T-cell (primary cell): ENCODE data around the gene PES1. TPM values are rescaled to one million over a fixed set of nuclear protein-coding genes. Genes with fewer than 3 reads are reported as not detected.

Experiments used
- ATAC-seq, 4 experiments: fragments of 200-7000 bp in 3 of 4; fragments of 150-1000 bp in 1 of 4; cut with Tn5 transposase; replicated peaks in 1 of 4; 1 replicate in 3 of 4; 2 replicates in 1 of 4; pipeline ENCODE4 v1.10.0; 2021; ENCODE audit warnings: moderate library complexity in 3 of 4, mild to moderate bottlenecking in 2 of 4, moderate number of reproducible peaks in 1 of 4
- CTCF ChIA-PET, 2 donors: fragments of 300-600 bp; sonication (Branson Sonifier 250); formaldehyde crosslinking; loops; one replicate each; lab custom pipeline; 2022; ENCODE audit warnings: antibody characterized with exemption in 2 of 2; lab: Charles Lee
- POLR2A ChIA-PET, 2 donors: fragments of 300-600 bp; sonication (Branson Sonifier 250); formaldehyde crosslinking; loops; one replicate each; lab custom pipeline; 2022; ENCODE audit warnings: antibody characterized with exemption in 2 of 2; lab: Charles Lee
- DNase-seq, 35 experiments: peaks; one replicate each; pipeline versions ENCODE4 v3.0.0 to v3.0.0-alpha.2; 2013 to 2023
- H3K27ac ChIP-seq: one replicate; pipeline ENCODE4 v1.5.1; 2013; ENCODE audit warnings: low read length
- H3K27me3 ChIP-seq, 2 experiments: replicated peaks in 1 of 2; 1 replicate in 1 of 2; 2 replicates in 1 of 2; pipeline versions ENCODE4 v1.6.1 to v1.7.0; 2013; ENCODE audit warnings: low read length in 1 of 2, mixed read lengths in 1 of 2; ENCODE audit not compliant: control insufficient read depth in 2 of 2, insufficient read depth in 2 of 2; ENCODE audit errors: extremely low read depth in 1 of 2
- H3K36me3 ChIP-seq, 2 donors: 1 replicate in 1 of 2; 2 replicates in 1 of 2; pipeline versions ENCODE4 v1.6.1 to v1.7.0; 2013; ENCODE audit warnings: low read length in 1 of 2; ENCODE audit not compliant: control insufficient read depth in 2 of 2, insufficient read depth in 1 of 2; ENCODE audit errors: extremely low read depth in 1 of 2
- H3K4me1 ChIP-seq, 2 experiments: 1 replicate in 1 of 2; 2 replicates in 1 of 2; pipeline versions ENCODE4 v1.6.1 to v1.7.0; 2013; ENCODE audit warnings: low read length in 2 of 2, mixed read lengths in 1 of 2; ENCODE audit not compliant: insufficient read depth in 2 of 2, control insufficient read depth in 1 of 2; ENCODE audit errors: extremely low read depth in 1 of 2
- H3K4me3 ChIP-seq, 2 donors: 1 replicate in 1 of 2; 2 replicates in 1 of 2; pipeline versions ENCODE4 v1.5.1 to v1.7.0; 2013; ENCODE audit warnings: mild to moderate bottlenecking in 2 of 2, low read length in 1 of 2, moderate library complexity in 1 of 2; ENCODE audit not compliant: control insufficient read depth in 1 of 2; ENCODE audit errors: extremely low read depth in 1 of 2
- H3K9me3 ChIP-seq: 2 replicates; pipeline ENCODE4 v1.7.0; 2013
- H3K27ac Mint-ChIP-seq, 2 donors: one replicate each; pipeline ENCODE4 v1.8.0; 2020 to 2021; ENCODE audit warnings: mild to moderate bottlenecking in 2 of 2, mixed read lengths in 2 of 2
- H3K27me3 Mint-ChIP-seq, 2 donors: one replicate each; pipeline ENCODE4 v1.8.0; 2021 to 2022; ENCODE audit warnings: mixed read lengths in 2 of 2
- H3K36me3 Mint-ChIP-seq: one replicate; pipeline ENCODE4 v1.8.0; 2021; ENCODE audit warnings: mixed read lengths
- H3K4me1 Mint-ChIP-seq, 3 donors: one replicate each; pipeline ENCODE4 v1.8.0; 2020 to 2022; ENCODE audit warnings: mixed read lengths in 3 of 3, mild to moderate bottlenecking in 1 of 3
- H3K4me3 Mint-ChIP-seq, 3 donors: one replicate each; pipeline ENCODE4 v1.8.0; 2020 to 2022; ENCODE audit warnings: mild to moderate bottlenecking in 3 of 3, mixed read lengths in 3 of 3, moderate library complexity in 3 of 3
- H3K9me3 Mint-ChIP-seq, 3 donors: one replicate each; pipeline ENCODE4 v1.8.0; 2020 to 2022; ENCODE audit warnings: mixed read lengths in 3 of 3
- WGBS: methylation state at CpG from one replicate; pipeline ENCODE4 v1.1.5; 2013; ENCODE audit warnings: missing lambda C conversion rate; ENCODE audit not compliant: insufficient coverage; 5-methylcytosine and 5-hydroxymethylcytosine counted together
- total RNA-seq, 35 experiments: library from RNA in 6 of 35; stranded (reverse) in 6 of 35; fragments of 120-200 nt in 1 of 35; gene quantifications; one replicate each; pipeline versions ENCODE4 v1.2.1 to v1.2.4 and lab custom pipeline; 2013 to 2026

Gene PES1
- total RNA-seq (10 to 100 TPM; 36.0 to 66.2 (median 63.1) TPM), total RNA-seq (lab: John Stamatoyannopoulos, UW) (39.5 to 371 (median 70.2) reads per million in 29 experiments)
- total RNA-seq (2013) = 32.6 TPM

DNA sequence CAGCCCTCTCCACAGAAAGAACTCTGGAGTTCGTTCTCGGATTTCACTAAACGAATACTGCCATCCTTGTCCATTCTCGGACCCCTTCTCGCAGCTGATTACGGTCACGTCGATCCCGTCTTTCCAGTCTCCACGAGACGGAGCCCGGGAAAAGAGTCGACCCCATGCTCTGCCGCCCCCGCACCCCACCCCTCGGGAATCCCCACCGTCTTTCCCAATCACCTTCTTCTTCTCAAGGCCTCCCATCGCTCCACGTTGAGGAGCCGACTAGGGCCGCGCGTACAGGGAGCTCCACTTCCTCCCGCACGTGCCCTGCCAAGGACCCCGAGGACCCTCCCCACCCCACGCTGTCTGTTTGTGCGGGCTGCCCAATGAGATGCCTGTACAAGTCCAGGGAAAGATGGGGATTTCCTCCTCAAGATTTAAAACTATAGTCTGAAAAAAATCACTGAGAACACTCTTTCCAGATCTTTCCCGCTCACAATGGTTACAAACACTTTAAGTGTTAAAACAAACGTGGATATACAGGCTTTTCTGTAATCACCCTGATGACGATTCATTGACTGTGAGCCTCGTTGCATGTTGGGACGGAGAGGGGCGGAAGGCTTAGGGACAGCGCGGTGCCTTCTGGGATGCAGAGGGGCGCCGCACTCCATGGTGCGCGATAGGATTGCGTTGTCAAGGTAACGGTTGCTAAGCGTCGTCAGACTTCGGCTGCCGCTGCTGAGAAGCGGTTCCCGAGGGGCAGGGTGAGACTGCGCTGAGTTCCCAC is at the start of gene PES1:
TSS of gene PES1 (minus strand) at position 323 of the 772 bp plus-strand sequence. CDS start at position 246, 77 bp downstream.
- H3K27ac Mint-ChIP-seq = no peak within 1 kb of the TSS
- CTCF ChIA-PET = interaction anchor here in 1 of 2 donors (0.7 to 1.7 kb wide), 3 partner anchors 9 to 328 kb away, joined by 3 to 5 read pairs (median 3); no protein-coding TSS in a partner anchor
- H3K4me3 ChIP-seq = peak within 1 kb of the TSS; percentile 72 to 96

DNA sequence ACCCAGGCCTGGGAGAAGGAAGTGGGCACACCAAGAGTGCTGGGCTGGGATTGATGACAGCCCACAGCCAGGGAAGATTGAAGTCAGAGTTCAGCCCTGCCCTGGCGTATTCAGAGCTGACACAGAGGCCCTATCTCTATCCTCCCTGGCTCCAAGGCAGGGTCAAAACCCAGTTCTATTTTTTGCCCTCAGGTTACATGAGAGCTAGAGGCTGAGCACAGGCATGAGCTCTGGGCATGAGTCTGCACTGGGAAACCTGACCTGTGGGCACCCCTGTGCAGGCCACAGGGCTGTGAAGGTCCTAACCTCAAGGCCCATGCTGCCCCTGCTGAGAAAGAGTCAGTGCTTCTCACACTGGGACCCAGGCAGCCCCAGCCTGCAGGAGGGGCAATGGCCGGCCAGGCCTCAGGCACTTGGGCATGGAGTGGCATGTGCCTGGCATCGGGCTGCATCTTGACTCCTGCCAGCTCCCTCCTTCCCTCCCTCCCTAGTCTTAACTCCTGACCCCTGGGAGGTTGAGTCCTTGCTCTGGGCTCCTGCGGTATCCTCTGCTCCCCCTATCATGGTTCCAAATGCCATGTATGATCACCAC is 49.2 kb upstream of the PES1 start:
- H3K9me3 Mint-ChIP-seq = peaks cover 0 to 4% (median 0%) of the 10 kb centered on the region in 3 donors
- H3K9me3 ChIP-seq = no peaks in the 10 kb centered on the region
- ATAC-seq = no peak
- no peak for DNase-seq
- 100% methylated on average over 4 of the region's 4 CpGs for WGBS
- peaks cover 0 to 19% of the 10 kb centered on the region in 2 experiments for H3K4me1 ChIP-seq
- no peaks in the 10 kb centered on the region for H3K27me3 ChIP-seq
- H3K36me3 Mint-ChIP-seq = peaks cover 4% of the 10 kb centered on the region
- no peak overlapping the region for H3K27ac ChIP-seq
- no peak overlapping the region for H3K4me3 Mint-ChIP-seq
- H3K4me1 Mint-ChIP-seq = peaks cover 15 to 21% (median 21%) of the 10 kb centered on the region in 3 donors
- H3K27ac Mint-ChIP-seq = no peak overlapping the region
- H3K36me3 ChIP-seq = no peaks in the 10 kb centered on the region
- H3K4me3 ChIP-seq = no peak overlapping the region
- no peaks in the 10 kb centered on the region for H3K27me3 Mint-ChIP-seq
- ChIA-PET POLR2A (no interaction called here), CTCF (no interaction called here)

More for the DNA sequence above, at the start of gene PES1:
- Mint-ChIP-seq H3K9me3 (no peaks in the 10 kb centered on the region), H3K4me3 (no peak within 1 kb of the TSS), H3K36me3 (peaks cover 25% of the 10 kb centered on the region), H3K4me1 (no peaks in the 10 kb centered on the region), H3K27me3 (peaks cover 0 to 2% of the 10 kb centered on the region in 2 donors)
- Histone ChIP-seq H3K9me3 (no peaks in the 10 kb centered on the region), H3K36me3 (peaks cover 11 to 26% of the 10 kb centered on the region in 2 donors), H3K27me3 (peaks cover 0 to 11% of the 10 kb centered on the region in 2 experiments), H3K27ac (peak within 1 kb of the TSS; percentile 94), H3K4me1 (peaks cover 15% of the 10 kb centered on the region in 2 experiments)
- under 1% methylated on average over 31 of the region's 49 CpGs for WGBS
- peak; percentile 84 to 100 (median 94) for DNase-seq
- POLR2A ChIA-PET = interaction anchor here in 1 of 2 donors (0.6 to 1.0 kb wide), 3 partner anchors 203 to 377 kb away, joined by 3 to 4 read pairs (median 3); partner anchors contain the start of gene MORC2
- peak; percentile 98 to 99 (median 98) for ATAC-seq

DNA sequence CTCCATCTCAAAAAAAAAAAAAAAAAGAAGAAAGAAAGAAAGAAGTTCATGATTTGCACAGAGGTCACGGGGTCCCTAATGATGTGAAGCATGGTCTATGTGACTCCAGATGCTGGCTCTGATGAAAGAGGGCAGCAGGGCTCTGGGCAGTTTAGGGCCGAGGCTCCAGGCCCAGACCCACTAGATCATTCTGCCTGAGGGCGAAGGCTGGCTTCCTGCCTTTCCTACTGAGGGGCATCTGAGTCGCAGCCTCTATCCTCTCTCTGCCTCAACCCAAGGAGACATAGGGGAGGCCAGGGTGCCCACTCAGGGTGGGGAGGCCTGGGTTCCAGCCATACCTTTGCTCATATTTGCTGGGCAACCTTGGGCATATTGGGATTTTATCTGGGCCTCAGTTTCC is 48.7 kb upstream of the PES1 start:
- H3K27me3 ChIP-seq = no peaks in the 10 kb centered on the region
- Mint-ChIP-seq H3K27ac (no peak overlapping the region), H3K4me1 (peaks cover 15 to 22% (median 21%) of the 10 kb centered on the region in 3 donors), H3K9me3 (peaks cover 0 to 4% (median 0%) of the 10 kb centered on the region in 3 donors), H3K36me3 (peaks cover 4% of the 10 kb centered on the region), H3K27me3 (no peaks in the 10 kb centered on the region), H3K4me3 (no peak overlapping the region)
- no peaks in the 10 kb centered on the region for H3K9me3 ChIP-seq
- ATAC-seq (no peak), DNase-seq (no peak)
- WGBS = 100% methylated on average over 3 of the region's 4 CpGs
- peaks cover 0 to 21% of the 10 kb centered on the region in 2 experiments for H3K4me1 ChIP-seq
- POLR2A ChIA-PET = no interaction called here
- no peak overlapping the region for H3K27ac ChIP-seq
- H3K36me3 ChIP-seq = no peaks in the 10 kb centered on the region
- H3K4me3 ChIP-seq = no peak overlapping the region
- CTCF ChIA-PET = interaction anchor here in 1 of 2 donors (0.7 kb wide), 1 partner anchor 121 kb away, joined by 4 read pairs; no protein-coding TSS in a partner anchor

DNA sequence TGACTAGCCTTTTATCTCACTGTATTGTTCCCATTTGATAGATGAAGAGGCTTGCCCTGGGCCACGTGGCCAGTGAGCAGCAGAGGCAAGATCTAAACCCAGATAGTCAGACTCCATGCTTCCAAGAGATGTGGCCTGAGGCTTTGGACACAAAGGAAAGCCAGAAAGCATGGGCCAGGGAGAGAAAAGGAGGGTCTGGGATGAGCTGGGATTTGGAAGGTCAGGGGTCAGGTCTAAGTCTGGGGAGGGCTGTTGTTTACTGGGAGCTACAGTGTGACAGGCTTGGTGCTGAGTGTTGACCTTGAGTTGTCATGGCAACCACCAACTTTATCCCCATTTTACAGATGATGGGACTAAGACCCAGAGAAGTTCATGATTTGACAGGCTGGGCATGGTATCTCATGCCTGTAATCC is 46.0 kb upstream of the PES1 start:
- H3K36me3 Mint-ChIP-seq = peaks cover 4% of the 10 kb centered on the region
- ChIA-PET POLR2A (no interaction called here), CTCF (no interaction called here)
- Histone ChIP-seq H3K27ac (no peak overlapping the region), H3K27me3 (no peaks in the 10 kb centered on the region), H3K4me3 (no peak overlapping the region), H3K4me1 (peaks cover 6 to 34% of the 10 kb centered on the region in 2 experiments), H3K36me3 (no peaks in the 10 kb centered on the region), H3K9me3 (no peaks in the 10 kb centered on the region)
- H3K27ac Mint-ChIP-seq = no peak overlapping the region
- 100% methylated on average over 1 of the region's 1 CpG for WGBS
- no peak for ATAC-seq
- no peak for DNase-seq
- H3K27me3 Mint-ChIP-seq = no peaks in the 10 kb centered on the region
- peaks cover 0 to 4% (median 0%) of the 10 kb centered on the region in 3 donors for H3K9me3 Mint-ChIP-seq
- H3K4me3 Mint-ChIP-seq = peak overlapping the region; percentile 28 to 85 (median 45)
- H3K4me1 Mint-ChIP-seq = peaks cover 13 to 24% (median 20%) of the 10 kb centered on the region in 3 donors

DNA sequence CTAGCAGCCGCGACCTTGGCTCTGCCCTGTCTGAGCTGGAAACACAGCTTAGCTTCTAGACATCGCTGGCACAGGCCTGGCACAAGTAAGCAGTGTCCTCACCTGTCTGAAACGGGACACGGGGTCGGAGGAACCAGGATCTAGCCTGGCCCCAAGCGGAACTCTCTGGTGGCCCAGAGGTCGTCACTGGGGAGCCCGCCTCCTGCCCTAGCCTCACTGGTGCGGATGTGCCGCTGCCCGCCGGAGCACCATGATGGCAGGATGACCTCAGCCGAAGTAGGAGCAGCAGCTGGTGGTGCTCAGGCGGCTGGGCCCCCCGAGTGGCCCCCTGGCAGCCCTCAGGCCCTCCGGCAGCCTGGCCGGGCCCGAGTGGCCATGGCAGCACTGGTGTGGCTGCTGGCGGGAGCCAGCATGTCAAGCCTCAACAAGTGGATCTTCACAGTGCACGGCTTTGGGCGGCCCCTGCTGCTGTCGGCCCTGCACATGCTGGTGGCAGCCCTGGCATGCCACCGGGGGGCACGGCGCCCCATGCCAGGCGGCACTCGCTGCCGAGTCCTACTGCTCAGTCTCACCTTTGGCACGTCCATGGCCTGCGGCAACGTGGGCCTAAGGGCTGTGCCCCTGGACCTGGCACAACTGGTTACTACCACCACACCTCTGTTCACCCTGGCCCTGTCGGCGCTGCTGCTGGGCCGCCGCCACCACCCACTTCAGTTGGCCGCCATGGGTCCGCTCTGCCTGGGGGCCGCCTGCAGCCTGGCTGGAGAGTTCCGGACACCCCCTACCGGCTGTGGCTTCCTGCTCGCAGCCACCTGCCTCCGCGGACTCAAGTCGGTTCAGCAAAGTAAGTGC is 44.7 kb upstream of the PES1 start:
- H3K27ac ChIP-seq = no peak overlapping the region
- Mint-ChIP-seq H3K27ac (peak overlapping the region; percentile 74 to 76), H3K4me3 (peak overlapping the region; percentile 81 to 85 (median 82)), H3K36me3 (peaks cover 4% of the 10 kb centered on the region), H3K9me3 (peaks cover 0 to 4% (median 0%) of the 10 kb centered on the region in 3 donors), H3K27me3 (no peaks in the 10 kb centered on the region), H3K4me1 (peaks cover 13 to 24% (median 20%) of the 10 kb centered on the region in 3 donors)
- CTCF ChIA-PET = interaction anchor here in 1 of 2 donors (0.8 to 3.5 kb wide), 3 partner anchors 119 to 449 kb away, joined by 3 to 26 read pairs (median 11); no protein-coding TSS in a partner anchor
- WGBS = 73% methylated on average over 45 of the region's 45 CpGs
- no peaks in the 10 kb centered on the region for H3K36me3 ChIP-seq
- no peaks in the 10 kb centered on the region for H3K9me3 ChIP-seq
- DNase-seq (peak in 12 of 35 experiments; percentile 2 to 39 (median 12)), ATAC-seq (peak in 2 of 4 experiments; percentile 2 to 3)
- peak overlapping the region; percentile 52 to 65 for H3K4me3 ChIP-seq
- peaks cover 6 to 34% of the 10 kb centered on the region in 2 experiments for H3K4me1 ChIP-seq
- H3K27me3 ChIP-seq = no peaks in the 10 kb centered on the region
- POLR2A ChIA-PET = interaction anchor here in 1 of 2 donors (0.6 to 0.7 kb wide), 2 partner anchors 35 to 686 kb away, joined by 4 to 9 read pairs; no protein-coding TSS in a partner anchor
